Sigmoid colon (tissue), 4 donors: ENCODE data around the gene SIX5.

Source experiments
- CTCF ChIP-seq, 4 experiments: fragments of 450-650 bp in 3 of 4; fragments of 200-600 bp in 1 of 4; IDR thresholded peaks; one replicate each; pipeline ENCODE4 v1.5.1; 2016 to 2019; ENCODE audit warnings: antibody characterized with exemption in 4 of 4, mild to moderate bottlenecking in 3 of 4, moderate library complexity in 2 of 4
- EP300 ChIP-seq, 4 donors: sonication (generic); formaldehyde crosslinking; IDR thresholded peaks; one replicate each; pipeline ENCODE4 v1.6.1; 2017; ENCODE audit warnings: antibody characterized with exemption in 4 of 4

- TF ChIP-seq CTCF (IDR thresholded peaks at IDR 0.05) (no peak), EP300 (IDR thresholded peaks at IDR 0.05) (no peak)
Measured at GRCh38 chr19:45817725-45818301, 48.8 kb upstream of the SIX5 start.
